ENCODE data around the gene PRSS33. TPM values are rescaled to one million over a fixed set of nuclear protein-coding genes. Genes with fewer than 3 reads are reported as not detected.

Gene PRSS33
- total RNA-seq, 1 donor from 2014 or later, result 15.4 TPM

DNA sequence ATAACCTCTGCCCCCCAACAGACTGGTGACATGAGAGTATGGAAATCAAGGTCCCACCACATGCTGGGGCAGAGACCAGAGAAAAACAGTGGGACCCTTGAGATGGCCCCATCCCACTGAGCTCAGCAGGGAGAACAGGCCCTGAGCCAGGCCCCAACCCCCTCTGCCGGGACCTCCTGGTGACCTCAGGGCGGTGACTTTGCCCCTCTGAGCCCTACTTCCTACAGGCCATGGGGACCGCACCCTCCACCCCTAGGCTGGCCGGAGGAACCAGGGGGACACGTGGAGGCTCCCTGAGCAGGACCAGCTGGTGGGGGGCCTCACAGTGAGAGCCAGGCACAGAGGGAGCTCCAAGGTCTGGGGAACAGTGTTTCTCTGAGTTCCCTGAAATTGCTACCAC is 48.7 kb downstream of the PRSS33 start:
- TF ChIP-seq, protein P1, sequence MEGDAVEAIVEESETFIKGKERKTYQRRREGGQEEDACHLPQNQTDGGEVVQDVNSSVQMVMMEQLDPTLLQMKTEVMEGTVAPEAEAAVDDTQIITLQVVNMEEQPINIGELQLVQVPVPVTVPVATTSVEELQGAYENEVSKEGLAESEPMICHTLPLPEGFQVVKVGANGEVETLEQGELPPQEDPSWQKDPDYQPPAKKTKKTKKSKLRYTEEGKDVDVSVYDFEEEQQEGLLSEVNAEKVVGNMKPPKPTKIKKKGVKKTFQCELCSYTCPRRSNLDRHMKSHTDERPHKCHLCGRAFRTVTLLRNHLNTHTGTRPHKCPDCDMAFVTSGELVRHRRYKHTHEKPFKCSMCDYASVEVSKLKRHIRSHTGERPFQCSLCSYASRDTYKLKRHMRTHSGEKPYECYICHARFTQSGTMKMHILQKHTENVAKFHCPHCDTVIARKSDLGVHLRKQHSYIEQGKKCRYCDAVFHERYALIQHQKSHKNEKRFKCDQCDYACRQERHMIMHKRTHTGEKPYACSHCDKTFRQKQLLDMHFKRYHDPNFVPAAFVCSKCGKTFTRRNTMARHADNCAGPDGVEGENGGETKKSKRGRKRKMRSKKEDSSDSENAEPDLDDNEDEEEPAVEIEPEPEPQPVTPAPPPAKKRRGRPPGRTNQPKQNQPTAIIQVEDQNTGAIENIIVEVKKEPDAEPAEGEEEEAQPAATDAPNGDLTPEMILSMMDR (IDR thresholded peaks at IDR 0.05), result no peak
- intact Hi-C loops (cut with DNase I), result no loop called here
- no peak overlapping the region for H3K27ac ChIP-seq
- no peaks in the 10 kb centered on the region for H3K9me3 ChIP-seq
- H3K4me1 ChIP-seq, result no peaks in the 10 kb centered on the region
- no peaks in the 10 kb centered on the region for H3K27me3 ChIP-seq
- no peaks in the 10 kb centered on the region for H3K36me3 ChIP-seq
- no peak for DNase-seq (ENCODE audit: low spot score in 2 of 2)
- no peak overlapping the region for H3K4me3 ChIP-seq

DNA sequence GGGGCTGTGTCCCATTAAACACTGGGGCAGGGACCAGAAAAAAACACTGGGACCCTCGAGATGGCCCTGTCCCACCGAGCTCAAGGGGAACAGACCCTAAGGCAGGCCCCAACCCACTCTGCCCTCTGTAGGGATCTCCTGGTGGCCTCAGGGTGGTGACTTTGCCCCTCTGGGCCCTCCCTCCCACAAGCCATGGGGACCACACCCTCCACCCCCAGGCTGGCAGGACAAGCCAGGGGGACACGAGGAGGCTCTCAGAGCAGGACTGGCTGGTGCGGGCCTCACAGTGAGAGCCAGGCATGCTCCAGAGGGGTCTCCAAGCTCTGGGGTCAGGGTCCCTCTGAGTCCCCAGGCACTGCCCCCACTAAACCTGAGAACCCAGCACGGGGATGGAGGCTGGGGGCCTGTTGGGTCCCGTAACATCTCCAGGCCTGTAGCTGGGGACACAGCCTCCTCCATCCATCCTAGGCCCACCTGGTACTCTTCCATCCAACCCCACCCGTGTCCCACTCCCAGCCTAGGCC is 49.4 kb downstream of the PRSS33 start:
- DNase-seq (ENCODE audit: low spot score in 2 of 2), result no peak
- H3K27me3 ChIP-seq, result no peaks in the 10 kb centered on the region
- no peaks in the 10 kb centered on the region for H3K9me3 ChIP-seq
- H3K4me1 ChIP-seq, result no peaks in the 10 kb centered on the region
- intact Hi-C loops (cut with DNase I), result no loop called here
- TF ChIP-seq, protein P1 (IDR thresholded peaks at IDR 0.05), result no peak
- H3K4me3 ChIP-seq, result no peak overlapping the region
- H3K27ac ChIP-seq, result no peak overlapping the region
- H3K36me3 ChIP-seq, result no peaks in the 10 kb centered on the region

DNA sequence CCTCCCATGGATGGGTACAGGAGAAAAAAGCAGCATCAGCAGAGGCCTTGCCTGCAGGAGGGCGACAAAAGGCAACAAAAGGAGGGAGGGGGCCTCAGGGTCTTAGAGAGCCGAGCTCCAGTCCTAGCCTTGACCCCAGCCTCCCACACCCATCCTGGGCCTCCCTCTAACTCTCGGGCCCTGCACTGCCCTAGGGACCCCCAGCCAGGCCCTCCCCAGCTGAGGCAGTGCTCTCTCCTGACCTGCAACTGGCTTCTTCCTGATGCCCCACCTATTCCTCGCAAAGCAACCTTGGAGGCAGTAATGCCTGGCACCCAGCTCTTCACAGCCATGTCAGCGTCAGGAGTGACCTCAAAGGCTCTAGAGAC is 50.1 kb downstream of the PRSS33 start:
- H3K4me3 ChIP-seq, result no peak overlapping the region
- H3K4me1 ChIP-seq, result no peaks in the 10 kb centered on the region
- intact Hi-C loops (cut with DNase I), result no loop called here
- no peak overlapping the region for H3K27ac ChIP-seq
- H3K27me3 ChIP-seq, result no peaks in the 10 kb centered on the region
- no peaks in the 10 kb centered on the region for H3K9me3 ChIP-seq
- TF ChIP-seq, protein P1 (IDR thresholded peaks at IDR 0.05), result no peak
- no peaks in the 10 kb centered on the region for H3K36me3 ChIP-seq
- no peak for DNase-seq (ENCODE audit: low spot score in 2 of 2)

DNA sequence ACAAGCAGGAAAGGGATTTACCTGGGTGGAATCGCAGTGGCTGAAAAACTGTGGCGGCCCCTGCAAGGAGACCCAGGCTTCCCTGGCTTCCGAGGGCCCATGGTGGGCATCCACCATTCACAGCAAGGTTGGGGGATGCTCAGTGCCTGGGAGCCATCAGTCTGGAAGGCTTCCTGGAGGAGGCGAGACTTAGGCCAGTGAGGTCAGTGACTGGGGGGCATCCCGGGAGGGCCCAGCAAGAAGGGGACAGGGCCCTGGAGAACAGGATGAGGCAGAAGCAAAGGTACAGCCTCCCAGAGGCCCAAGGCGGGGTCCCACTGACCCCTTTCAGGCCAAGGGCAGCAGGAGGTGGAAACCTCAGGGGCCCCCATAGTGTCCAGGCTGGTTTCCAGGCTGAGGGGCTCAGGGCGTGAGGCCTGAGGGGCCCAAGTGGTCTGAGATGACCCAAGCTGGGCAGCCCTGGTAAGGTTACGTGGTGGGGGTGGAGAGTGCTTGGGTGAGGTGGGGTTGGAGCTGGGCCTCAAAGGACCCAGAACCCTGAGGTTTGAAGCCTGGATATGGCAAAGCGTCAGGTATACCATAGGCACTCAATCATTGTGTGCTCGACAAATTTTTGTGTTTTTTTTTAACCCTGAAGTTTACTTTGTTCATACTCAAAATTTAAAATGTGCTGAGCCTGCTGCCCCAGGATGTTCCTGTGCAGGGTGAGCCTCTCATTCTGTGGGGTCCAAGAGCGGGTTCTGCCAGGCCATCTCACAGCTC is 50.7 kb downstream of the PRSS33 start:
- intact Hi-C loops (cut with DNase I), result no loop called here
- Histone ChIP-seq H3K4me1 (no peaks in the 10 kb centered on the region), H3K9me3 (no peaks in the 10 kb centered on the region), H3K36me3 (no peaks in the 10 kb centered on the region), H3K4me3 (no peak overlapping the region), H3K27me3 (no peaks in the 10 kb centered on the region), H3K27ac (no peak overlapping the region)
- DNase-seq (ENCODE audit: low spot score in 2 of 2), result no peak
- TF ChIP-seq, protein P1 (IDR thresholded peaks at IDR 0.05), result no peak

DNA sequence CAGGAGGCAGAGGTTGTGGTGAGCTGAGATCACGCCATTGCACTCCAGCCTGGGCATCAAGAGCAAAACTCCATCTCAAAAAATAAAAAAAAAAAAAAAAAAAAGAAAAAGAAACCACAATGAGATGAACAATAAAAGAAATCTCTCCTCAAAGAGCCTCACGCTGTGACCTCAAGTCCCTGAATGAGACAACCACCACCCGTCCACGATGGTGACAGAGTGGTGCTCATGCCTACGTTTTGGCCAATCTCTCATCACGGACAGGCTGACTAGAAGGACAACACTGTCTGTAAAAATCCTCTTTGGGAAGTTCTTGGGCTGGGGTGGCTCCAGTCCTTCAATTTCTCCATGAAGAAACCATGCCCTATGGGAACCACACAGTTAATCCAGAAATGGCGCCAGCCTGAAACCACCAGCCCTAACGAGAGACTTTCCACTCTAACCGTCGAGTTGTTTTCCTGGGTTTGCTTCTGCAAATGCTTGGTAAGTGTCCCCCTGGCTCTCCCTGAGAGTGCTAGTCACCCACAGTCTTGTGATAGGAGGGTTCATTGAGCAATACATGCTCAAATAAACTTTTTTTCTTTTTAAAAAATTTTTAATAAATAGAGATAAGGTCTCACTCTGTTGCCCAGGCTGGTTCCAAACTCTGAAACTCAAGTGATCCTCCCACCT is 52.4 kb downstream of the PRSS33 start:
- TF ChIP-seq, protein P1 (IDR thresholded peaks at IDR 0.05), result no peak
- Histone ChIP-seq H3K4me3 (no peak overlapping the region), H3K27me3 (no peaks in the 10 kb centered on the region), H3K9me3 (no peaks in the 10 kb centered on the region), H3K4me1 (no peaks in the 10 kb centered on the region), H3K36me3 (no peaks in the 10 kb centered on the region), H3K27ac (no peak overlapping the region)
- intact Hi-C loops (cut with DNase I), result no loop called here
- no peak for DNase-seq (ENCODE audit: low spot score in 2 of 2)

Other genes with a start within 250 kb of the PRSS33 start
- gene PDPK1, start 249.5 kb downstream of the PRSS33 start, total RNA-seq, result 23.2 TPM
- gene KCTD5, start 105.0 kb downstream of the PRSS33 start, total RNA-seq, result 10.5 TPM
- not detected for gene PRSS27, start 67.3 kb downstream of the PRSS33 start, total RNA-seq
- gene SRRM2, start 34.9 kb downstream of the PRSS33 start, total RNA-seq, result 359 TPM
- gene ELOB, start 10.3 kb downstream of the PRSS33 start, total RNA-seq, result 1,184 TPM
- gene PRSS41, start 10.9 kb upstream of the PRSS33 start, total RNA-seq, result not detected
- gene PRSS21, start 29.7 kb upstream of the PRSS33 start, total RNA-seq, result not detected
- not detected for gene ZG16B, start 42.7 kb upstream of the PRSS33 start, total RNA-seq
- not detected for gene PRSS22, start 70.6 kb upstream of the PRSS33 start, total RNA-seq
- gene FLYWCH2, start 95.7 kb upstream of the PRSS33 start, total RNA-seq, result 109 TPM
- gene FLYWCH1, start 124.4 kb upstream of the PRSS33 start, total RNA-seq, result 74.3 TPM
- not detected for gene KREMEN2, start 176.7 kb upstream of the PRSS33 start, total RNA-seq
- gene PAQR4, start 181.8 kb upstream of the PRSS33 start, total RNA-seq, result 9.2 TPM
- not detected for gene PKMYT1, start 192.9 kb upstream of the PRSS33 start, total RNA-seq
- gene CLDN9, start 225.4 kb upstream of the PRSS33 start, total RNA-seq, result not detected
- not detected for gene CLDN6, start 230.6 kb upstream of the PRSS33 start, total RNA-seq
- 914 TPM for gene TNFRSF12A, start 232.8 kb upstream of the PRSS33 start, total RNA-seq
- 50.8 TPM for gene HCFC1R1, start 236.4 kb upstream of the PRSS33 start, total RNA-seq
- 32.6 TPM for gene THOC6, start 236.5 kb upstream of the PRSS33 start, total RNA-seq
- not detected for gene BICDL2, start 249.4 kb upstream of the PRSS33 start, total RNA-seq

All from ascending aorta (tissue), 2 donors.